GM18499 (cell line): ENCODE data around the gene MAPT.

Experiments
- ATAC-seq: cut with Tn5 transposase; IDR thresholded peaks from one replicate; pipeline ENCODE4 v1.9.1; 2021; ENCODE audit warnings: moderate number of reproducible peaks; ENCODE audit not compliant: insufficient read depth, unreplicated experiment

The MAPT gene

GRCh38 chr17:46064460-46064859, 170.1 kb downstream of the MAPT start:
- no peak for ATAC-seq

- no peak for ATAC-seq
Measured at GRCh38 chr17:46071796-46072195, 177.4 kb downstream of the MAPT start.

GRCh38 chr17:46072998-46073397, 178.6 kb downstream of the MAPT start:
- ATAC-seq, result no peak

GRCh38 chr17:46074540-46074939, 180.2 kb downstream of the MAPT start:
- ATAC-seq, result no peak
